HCT116 (cell line): ENCODE results near the gene BABAM2. TPM values are rescaled to one million over a fixed set of nuclear protein-coding genes. Genes with fewer than 3 reads are reported as not detected.

Source experiments
- ATAC-seq: fragments of 200-7000 bp; cut with Tn5 transposase; 2 replicates; pipeline ENCODE4 v1.9.1; 2020; ENCODE audit warnings: mild to moderate bottlenecking, moderate library complexity
- BruUV-seq: library from RNA; stranded (reverse); fragments of 400-500 nt; replicated peaks from 2 replicates; lab custom pipeline; 2021; lab: Mats Ljungman, UMichigan
- CTCF ChIA-PET: fragments of 300-600 bp; sonication (Branson Sonifier 250); formaldehyde crosslinking; loops from one replicate; lab custom pipeline; 2021; ENCODE audit warnings: antibody characterized with exemption; lab: Charles Lee
- POLR2A ChIA-PET: fragments of 300-600, 350-600 bp; sonication (Branson Sonifier 250); formaldehyde crosslinking; loops from one replicate; lab custom pipeline; 2021; ENCODE audit warnings: antibody characterized with exemption; lab: Charles Lee
- RAD21 ChIA-PET, 2 experiments: fragments of 300-600 bp; sonication (Branson Sonifier 250); formaldehyde crosslinking; loops; one replicate each; lab custom pipeline; 2023; ENCODE audit warnings: low total read pairs in 2 of 2; ENCODE audit not compliant: uncharacterized antibody in 2 of 2, unreplicated experiment in 2 of 2, low non-redundant PET in 1 of 2; lab: Charles Lee
- DNase-seq: peaks from one replicate; pipeline ENCODE4 v3.0.0-alpha.2; 2010; ENCODE audit warnings: low read depth, low spot score
- H2AFZ ChIP-seq: fragments of 200-600 bp; shearing (Covaris generic), sonication (generic); 2 replicates; pipeline ENCODE4 v1.6.1; 2017; ENCODE audit warnings: low read depth, mixed run types, mixed read lengths, antibody characterized with exemption, low read length; ENCODE audit not compliant: poor library complexity, severe bottlenecking
- H3K27ac ChIP-seq: 2 replicates; pipeline ENCODE4 v1.5.1; 2012; ENCODE audit warnings: low read depth, low read length
- H3K27me3 ChIP-seq: fragments of 200-600 bp; sonication (generic); 2 replicates; pipeline ENCODE4 v1.6.1; 2016; ENCODE audit warnings: mixed run types, low read length, mixed read lengths; ENCODE audit not compliant: insufficient read depth
- H3K36me3 ChIP-seq, 2 experiments: fragments of 200-500 bp in 1 of 2; fragments of 200-600 bp in 1 of 2; sonication (Bioruptor generic) in 1 of 2; sonication (generic) in 1 of 2; 2 replicates each; pipeline versions ENCODE4 v1.5.1 to v1.6.1; 2014 to 2016; ENCODE audit warnings: low read length in 2 of 2, inconsistent platforms in 1 of 2, mixed read lengths in 1 of 2, mixed run types in 1 of 2; ENCODE audit not compliant: insufficient read depth in 2 of 2, control insufficient read depth in 1 of 2
- H3K4me1 ChIP-seq, 2 experiments: fragments of 200-600 bp in 1 of 2; sonication (generic) in 1 of 2; 2 replicates each; pipeline versions ENCODE4 v1.5.1 to v1.6.1; 2012 to 2017; ENCODE audit warnings: low read length in 2 of 2, inconsistent platforms in 1 of 2, mild to moderate bottlenecking in 1 of 2, mixed read lengths in 1 of 2, mixed run types in 1 of 2, moderate library complexity in 1 of 2; ENCODE audit not compliant: insufficient read depth in 2 of 2, control insufficient read depth in 1 of 2
- H3K4me2 ChIP-seq: fragments of 200-600 bp; sonication (generic); 2 replicates; pipeline ENCODE4 v1.6.1; 2017; ENCODE audit warnings: mixed run types, low read length, mixed read lengths
- H3K4me3 ChIP-seq, 2 experiments: fragments of 200-600 bp in 1 of 2; sonication (generic) in 1 of 2; replicated peaks in 1 of 2; 2 replicates each; pipeline ENCODE4 v1.5.1; 2011 to 2016; ENCODE audit warnings: low read length in 2 of 2, control low read depth in 1 of 2, low read depth in 1 of 2, mild to moderate bottlenecking in 1 of 2, mixed read lengths in 1 of 2, mixed run types in 1 of 2
- H3K79me2 ChIP-seq: fragments of 200-600 bp; sonication (generic); 2 replicates; pipeline ENCODE4 v1.6.1; 2017; ENCODE audit warnings: mild to moderate bottlenecking, mixed run types, low read length, moderate library complexity, mixed read lengths; ENCODE audit not compliant: insufficient read depth
- H3K9ac ChIP-seq: fragments of 200-600 bp; sonication (generic); 2 replicates; pipeline ENCODE4 v1.6.1; 2016; ENCODE audit warnings: low read length, mixed read lengths
- H3K9me2 ChIP-seq: fragments of 200-600 bp; sonication (generic), shearing (Covaris generic); 2 replicates; pipeline ENCODE4 v1.6.1; 2017; ENCODE audit warnings: mixed run types, mild to moderate bottlenecking, moderate library complexity; ENCODE audit not compliant: insufficient read depth
- H3K9me3 ChIP-seq, 2 experiments: fragments of 200-500 bp in 1 of 2; fragments of 200-600 bp in 1 of 2; sonication (Bioruptor generic) in 1 of 2; sonication (generic) in 1 of 2; 2 replicates each; pipeline ENCODE4 v1.6.1; 2014 to 2017; ENCODE audit warnings: low read length in 2 of 2, mixed read lengths in 2 of 2, inconsistent platforms in 1 of 2, low read depth in 1 of 2, mild to moderate bottlenecking in 1 of 2, mixed run types in 1 of 2, moderate library complexity in 1 of 2; ENCODE audit not compliant: control insufficient read depth in 1 of 2, insufficient read depth in 1 of 2
- H4K20me1 ChIP-seq: fragments of 200-600 bp; sonication (generic), shearing (Covaris generic); 2 replicates; pipeline ENCODE4 v1.6.1; 2017; ENCODE audit warnings: mixed run types, mild to moderate bottlenecking, moderate library complexity; ENCODE audit not compliant: insufficient read depth
- ATF3 ChIP-seq: IDR thresholded peaks from 2 replicates; pipeline ENCODE4 v1.6.1; 2012
- CBX3 ChIP-seq: IDR thresholded peaks from 2 replicates; pipeline ENCODE4 v1.6.1; 2012; ENCODE audit warnings: low read depth
- CEBPB ChIP-seq: IDR thresholded peaks from 2 replicates; pipeline ENCODE4 v1.6.1; 2012; ENCODE audit warnings: low read depth
- EGR1 ChIP-seq: IDR thresholded peaks from 2 replicates; pipeline ENCODE4 v1.6.1; 2012; ENCODE audit warnings: low read depth
- EZH2 ChIP-seq: fragments of 200-600 bp; sonication (generic); IDR thresholded peaks from 2 replicates; pipeline ENCODE4 v1.6.1; 2017; ENCODE audit warnings: antibody characterized with exemption, mixed run types
- EZH2phosphoT487 ChIP-seq: fragments of 200-600 bp; IDR thresholded peaks from 2 replicates; pipeline ENCODE4 v1.6.1; 2018; ENCODE audit warnings: antibody characterized with exemption, borderline replicate concordance
- FOSL1 ChIP-seq: IDR thresholded peaks from 2 replicates; pipeline ENCODE4 v1.6.1; 2012; ENCODE audit warnings: low read depth
- JUND ChIP-seq: IDR thresholded peaks from 2 replicates; pipeline ENCODE4 v1.6.1; 2012
- POLR2AphosphoS5 ChIP-seq: IDR thresholded peaks from 2 replicates; pipeline ENCODE4 v1.6.1; 2011; ENCODE audit warnings: mild to moderate bottlenecking, low read depth, low read length, moderate library complexity
- RAD21 ChIP-seq: IDR thresholded peaks from 2 replicates; pipeline ENCODE4 v1.6.1; 2012; ENCODE audit warnings: low read depth, mild to moderate bottlenecking
- SIN3A ChIP-seq: IDR thresholded peaks from 2 replicates; pipeline ENCODE4 v1.6.1; 2012; ENCODE audit warnings: low read depth
- SP1 ChIP-seq: IDR thresholded peaks from 2 replicates; pipeline ENCODE4 v1.6.1; 2012; ENCODE audit warnings: low read depth
- SRF ChIP-seq: IDR thresholded peaks from 2 replicates; pipeline ENCODE4 v1.6.1; 2012; ENCODE audit warnings: low read depth
- TCF7L2 ChIP-seq: IDR thresholded peaks from 2 replicates; pipeline ENCODE4 v1.7.0; 2011; ENCODE audit warnings: borderline replicate concordance, inconsistent platforms; ENCODE audit not compliant: insufficient read depth, insufficient read length; ENCODE audit errors: extremely low read depth
- YY1 ChIP-seq: IDR thresholded peaks from 2 replicates; pipeline ENCODE4 v1.6.1; 2011; ENCODE audit warnings: low read length, low read depth, moderate library complexity, mild to moderate bottlenecking; ENCODE audit not compliant: insufficient replicate concordance; ENCODE audit errors: extremely low read depth
- intact Hi-C: fragments of 100-400 bp; cut with micrococcal nuclease; formaldehyde crosslinking; loops from 2 replicates; pipeline ENCODE4 v1.10.0; 2022
- total RNA-seq: library from RNA; stranded (reverse); gene quantifications from one replicate; pipeline ENCODE4 v1.2.1, GENCODE V29; 2021; ENCODE audit not compliant: unreplicated experiment
- TF ChIP-seq, protein P1 (sequence below): IDR thresholded peaks from 2 replicates; pipeline ENCODE4 v1.6.1; 2012; ENCODE audit warnings: low read depth

The BABAM2 gene
- total RNA-seq, 1 experiment from 2014 or later = 23.8 TPM

- TF ChIP-seq FOSL1 = no peak
- TF ChIP-seq, protein P1, sequence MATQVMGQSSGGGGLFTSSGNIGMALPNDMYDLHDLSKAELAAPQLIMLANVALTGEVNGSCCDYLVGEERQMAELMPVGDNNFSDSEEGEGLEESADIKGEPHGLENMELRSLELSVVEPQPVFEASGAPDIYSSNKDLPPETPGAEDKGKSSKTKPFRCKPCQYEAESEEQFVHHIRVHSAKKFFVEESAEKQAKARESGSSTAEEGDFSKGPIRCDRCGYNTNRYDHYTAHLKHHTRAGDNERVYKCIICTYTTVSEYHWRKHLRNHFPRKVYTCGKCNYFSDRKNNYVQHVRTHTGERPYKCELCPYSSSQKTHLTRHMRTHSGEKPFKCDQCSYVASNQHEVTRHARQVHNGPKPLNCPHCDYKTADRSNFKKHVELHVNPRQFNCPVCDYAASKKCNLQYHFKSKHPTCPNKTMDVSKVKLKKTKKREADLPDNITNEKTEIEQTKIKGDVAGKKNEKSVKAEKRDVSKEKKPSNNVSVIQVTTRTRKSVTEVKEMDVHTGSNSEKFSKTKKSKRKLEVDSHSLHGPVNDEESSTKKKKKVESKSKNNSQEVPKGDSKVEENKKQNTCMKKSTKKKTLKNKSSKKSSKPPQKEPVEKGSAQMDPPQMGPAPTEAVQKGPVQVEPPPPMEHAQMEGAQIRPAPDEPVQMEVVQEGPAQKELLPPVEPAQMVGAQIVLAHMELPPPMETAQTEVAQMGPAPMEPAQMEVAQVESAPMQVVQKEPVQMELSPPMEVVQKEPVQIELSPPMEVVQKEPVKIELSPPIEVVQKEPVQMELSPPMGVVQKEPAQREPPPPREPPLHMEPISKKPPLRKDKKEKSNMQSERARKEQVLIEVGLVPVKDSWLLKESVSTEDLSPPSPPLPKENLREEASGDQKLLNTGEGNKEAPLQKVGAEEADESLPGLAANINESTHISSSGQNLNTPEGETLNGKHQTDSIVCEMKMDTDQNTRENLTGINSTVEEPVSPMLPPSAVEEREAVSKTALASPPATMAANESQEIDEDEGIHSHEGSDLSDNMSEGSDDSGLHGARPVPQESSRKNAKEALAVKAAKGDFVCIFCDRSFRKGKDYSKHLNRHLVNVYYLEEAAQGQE = no peak
- TF ChIP-seq JUND = no peak
- TF ChIP-seq RAD21 = no peak
- TF ChIP-seq TCF7L2 = no peak
- TF ChIP-seq CEBPB = no peak
- TF ChIP-seq EZH2phosphoT487 = no peak
- TF ChIP-seq SP1 = no peak
- no peak for TF ChIP-seq ATF3
- TF ChIP-seq SIN3A = no peak
- no peak for TF ChIP-seq POLR2AphosphoS5
- no peak for TF ChIP-seq EGR1
- TF ChIP-seq CBX3 = no peak
- no peak for TF ChIP-seq EZH2
- no peak for TF ChIP-seq YY1
- TF ChIP-seq SRF = no peak
- TF ChIP-seq, all 23 proteins: peak for 0
- H3K9me3 ChIP-seq = no peaks in the 10 kb centered on the region
- H4K20me1 ChIP-seq = no peaks in the 10 kb centered on the region
- POLR2A ChIA-PET = no interaction called here
- no peak overlapping the region for H3K9ac ChIP-seq
- H3K36me3 ChIP-seq = no peaks in the 10 kb centered on the region
- no peak overlapping the region for H3K4me2 ChIP-seq
- H2AFZ ChIP-seq = no peak overlapping the region
- H3K27me3 ChIP-seq = no peaks in the 10 kb centered on the region
- peaks cover 0 to 6% of the 10 kb centered on the region in 2 experiments; a peak in 1 of 4 replicates for H3K4me1 ChIP-seq
- ATAC-seq = no peak
- CTCF ChIA-PET = no interaction called here
- H3K4me3 ChIP-seq = no peak overlapping the region
- BruUV-seq = no TSS peak
- no peak overlapping the region for H3K27ac ChIP-seq
- peaks cover 3% of the 10 kb centered on the region; the same call in 1 of the 2 replicates for H3K79me2 ChIP-seq
- RAD21 ChIA-PET = no interaction called here
- intact Hi-C loops = no loop called here
- H3K9me2 ChIP-seq = no peaks in the 10 kb centered on the region
- no peak for DNase-seq
Measured at GRCh38 chr2:27915191-27915590, 24.7 kb downstream of the BABAM2 start.
